ENCODE results near the gene ZNF512. TPM values are rescaled to one million over a fixed set of nuclear protein-coding genes. Genes with fewer than 3 reads are reported as not detected.
A peak's percentile ranks its signal among the peaks of the same experiment; 100 is the strongest.
"Not testable (repeated sequence)": the region's sequence is repeated elsewhere in the genome, so short reads cannot be mapped to it uniquely, and the experiment has no call there.

The ZNF512 gene, protein sequence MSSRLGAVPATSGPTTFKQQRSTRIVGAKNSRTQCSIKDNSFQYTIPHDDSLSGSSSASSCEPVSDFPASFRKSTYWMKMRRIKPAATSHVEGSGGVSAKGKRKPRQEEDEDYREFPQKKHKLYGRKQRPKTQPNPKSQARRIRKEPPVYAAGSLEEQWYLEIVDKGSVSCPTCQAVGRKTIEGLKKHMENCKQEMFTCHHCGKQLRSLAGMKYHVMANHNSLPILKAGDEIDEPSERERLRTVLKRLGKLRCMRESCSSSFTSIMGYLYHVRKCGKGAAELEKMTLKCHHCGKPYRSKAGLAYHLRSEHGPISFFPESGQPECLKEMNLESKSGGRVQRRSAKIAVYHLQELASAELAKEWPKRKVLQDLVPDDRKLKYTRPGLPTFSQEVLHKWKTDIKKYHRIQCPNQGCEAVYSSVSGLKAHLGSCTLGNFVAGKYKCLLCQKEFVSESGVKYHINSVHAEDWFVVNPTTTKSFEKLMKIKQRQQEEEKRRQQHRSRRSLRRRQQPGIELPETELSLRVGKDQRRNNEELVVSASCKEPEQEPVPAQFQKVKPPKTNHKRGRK
- 10 to 100 TPM; 39.2 to 70.6 (median 50.3) TPM for total RNA-seq

DNA sequence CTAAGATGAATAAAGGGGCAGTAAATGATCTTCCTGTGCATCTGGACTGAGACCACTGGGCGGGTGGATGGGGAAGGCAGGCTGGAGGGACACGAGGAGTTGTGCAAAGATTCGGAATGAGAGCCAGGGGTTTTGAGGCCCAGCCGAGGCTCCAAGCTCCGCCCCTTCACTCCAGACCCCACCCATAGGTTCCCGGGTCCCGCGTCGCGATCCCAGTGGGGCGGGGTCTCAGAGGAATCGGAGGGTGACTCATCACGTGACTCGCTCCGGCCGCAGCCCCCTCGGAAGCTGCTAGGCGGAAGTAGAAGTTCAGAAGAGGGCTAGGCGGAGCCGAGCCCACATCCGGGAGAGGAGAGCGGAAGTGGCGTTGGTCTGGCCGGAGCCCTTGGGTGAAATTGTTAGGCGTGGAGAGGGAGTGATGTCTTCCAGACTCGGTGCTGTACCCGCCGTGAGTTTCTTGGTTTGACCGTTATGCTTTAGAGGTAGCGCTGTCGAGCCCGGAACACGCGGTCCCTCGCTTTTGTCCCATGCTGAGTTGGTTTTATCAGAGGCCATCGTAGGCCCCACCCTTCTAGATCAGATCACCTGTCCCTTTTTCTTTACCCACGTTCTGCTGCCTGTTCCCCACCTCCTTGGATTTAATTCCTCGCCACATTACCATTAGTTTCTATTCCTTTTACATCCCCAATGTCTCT is at the start of gene ZNF512:
TSS of gene ZNF512 (plus strand) at position 348 of the 695 bp plus-strand sequence. CDS start at position 419, 71 bp downstream.
- peak within 1 kb of the TSS; percentile 1 to 59 (median 52) for H3K27ac ChIP-seq
- H3K4me3 ChIP-seq (replicated peaks in 1 of 3), result peak within 1 kb of the TSS; percentile 15 to 59 (median 16)
- intact Hi-C loops (cut with DNase I), result no loop called here
- no peaks in the 10 kb centered on the region for H3K9me3 ChIP-seq
- peaks cover 12 to 17% of the 10 kb centered on the region in 2 donors for H3K4me1 ChIP-seq
- no peaks in the 10 kb centered on the region for H3K36me3 ChIP-seq
- H3K27me3 ChIP-seq, result no peaks in the 10 kb centered on the region
- peak; percentile 89 to 90 for DNase-seq
- TF ChIP-seq, protein P1, sequence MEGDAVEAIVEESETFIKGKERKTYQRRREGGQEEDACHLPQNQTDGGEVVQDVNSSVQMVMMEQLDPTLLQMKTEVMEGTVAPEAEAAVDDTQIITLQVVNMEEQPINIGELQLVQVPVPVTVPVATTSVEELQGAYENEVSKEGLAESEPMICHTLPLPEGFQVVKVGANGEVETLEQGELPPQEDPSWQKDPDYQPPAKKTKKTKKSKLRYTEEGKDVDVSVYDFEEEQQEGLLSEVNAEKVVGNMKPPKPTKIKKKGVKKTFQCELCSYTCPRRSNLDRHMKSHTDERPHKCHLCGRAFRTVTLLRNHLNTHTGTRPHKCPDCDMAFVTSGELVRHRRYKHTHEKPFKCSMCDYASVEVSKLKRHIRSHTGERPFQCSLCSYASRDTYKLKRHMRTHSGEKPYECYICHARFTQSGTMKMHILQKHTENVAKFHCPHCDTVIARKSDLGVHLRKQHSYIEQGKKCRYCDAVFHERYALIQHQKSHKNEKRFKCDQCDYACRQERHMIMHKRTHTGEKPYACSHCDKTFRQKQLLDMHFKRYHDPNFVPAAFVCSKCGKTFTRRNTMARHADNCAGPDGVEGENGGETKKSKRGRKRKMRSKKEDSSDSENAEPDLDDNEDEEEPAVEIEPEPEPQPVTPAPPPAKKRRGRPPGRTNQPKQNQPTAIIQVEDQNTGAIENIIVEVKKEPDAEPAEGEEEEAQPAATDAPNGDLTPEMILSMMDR (IDR thresholded peaks at IDR 0.05), result no peak
- TF ChIP-seq POLR2A (IDR thresholded peaks at IDR 0.05), result peak in 1 of 2 donors; percentile 62
- WGBS, 2 donors, result 1% methylated on average over 29 to 38 of the region's 38 CpGs

DNA sequence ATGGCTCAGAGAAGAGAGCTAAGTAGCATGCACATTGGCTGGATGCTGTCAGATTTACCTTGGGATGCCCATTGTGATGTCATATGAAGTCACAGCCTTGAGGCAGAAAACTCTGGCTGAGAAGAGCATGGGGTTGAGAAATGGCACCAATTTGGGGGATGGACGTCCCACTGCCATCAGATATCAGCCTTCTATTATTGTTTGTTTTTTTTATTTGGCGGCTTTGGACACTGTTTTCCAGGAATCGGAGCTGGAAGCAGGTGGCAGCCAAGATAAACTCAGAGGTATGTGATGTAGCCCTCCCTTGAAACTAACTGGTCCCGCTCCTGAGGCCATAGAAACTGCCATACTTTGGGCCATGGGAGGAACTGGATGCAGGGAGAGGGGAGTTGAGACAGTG is 45.6 kb upstream of the ZNF512 start:
- Histone ChIP-seq H3K27ac (no peak overlapping the region), H3K4me1 (no peaks in the 10 kb centered on the region), H3K36me3 (no peaks in the 10 kb centered on the region), H3K4me3 (replicated peaks in 1 of 3) (no peak overlapping the region), H3K9me3 (no peaks in the 10 kb centered on the region), H3K27me3 (no peaks in the 10 kb centered on the region)
- 69 to 78% methylated on average over 4 of the region's 4 CpGs for WGBS, 2 donors
- intact Hi-C loops (cut with DNase I), result no loop called here
- no peak for DNase-seq
- TF ChIP-seq, protein P1 (IDR thresholded peaks at IDR 0.05), result no peak
- no peak for TF ChIP-seq POLR2A (IDR thresholded peaks at IDR 0.05)

DNA sequence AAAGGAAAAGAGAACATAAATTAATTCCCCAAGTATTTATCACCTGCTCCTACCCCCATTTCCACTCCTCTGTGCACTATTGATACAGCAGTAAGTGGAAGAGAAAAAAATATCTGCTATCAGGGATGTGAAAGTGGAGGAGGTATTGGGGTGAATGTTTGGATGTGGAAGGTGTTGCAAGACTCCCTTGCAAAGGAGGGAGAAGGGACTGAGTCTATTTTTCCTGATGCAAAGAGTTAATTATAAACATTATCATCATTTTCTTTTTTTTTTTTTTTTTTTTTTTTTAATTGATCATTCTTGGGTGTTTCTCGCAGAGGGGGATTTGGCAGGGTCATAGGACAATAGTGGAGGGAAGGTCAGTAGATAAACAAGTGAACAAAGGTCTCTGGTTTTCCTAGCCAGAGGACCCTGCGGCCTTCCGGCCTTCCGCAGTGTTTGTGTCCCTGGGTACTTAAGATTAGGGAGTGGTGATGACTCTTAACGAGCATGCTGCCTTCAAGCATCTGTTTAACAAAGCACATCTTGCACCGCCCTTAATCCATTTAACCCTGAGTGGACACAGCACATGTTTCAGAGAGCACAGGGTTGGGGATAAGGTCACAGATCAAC is 43.9 kb upstream of the ZNF512 start:
- H3K4me3 ChIP-seq (replicated peaks in 1 of 3); H3K27me3 ChIP-seq; intact Hi-C loops (cut with DNase I); H3K4me1 ChIP-seq; H3K9me3 ChIP-seq; H3K36me3 ChIP-seq; H3K27ac ChIP-seq; DNase-seq: not testable (repeated sequence)
- WGBS, 2 donors, result 34% methylated on average over 5 of the region's 6 CpGs

DNA sequence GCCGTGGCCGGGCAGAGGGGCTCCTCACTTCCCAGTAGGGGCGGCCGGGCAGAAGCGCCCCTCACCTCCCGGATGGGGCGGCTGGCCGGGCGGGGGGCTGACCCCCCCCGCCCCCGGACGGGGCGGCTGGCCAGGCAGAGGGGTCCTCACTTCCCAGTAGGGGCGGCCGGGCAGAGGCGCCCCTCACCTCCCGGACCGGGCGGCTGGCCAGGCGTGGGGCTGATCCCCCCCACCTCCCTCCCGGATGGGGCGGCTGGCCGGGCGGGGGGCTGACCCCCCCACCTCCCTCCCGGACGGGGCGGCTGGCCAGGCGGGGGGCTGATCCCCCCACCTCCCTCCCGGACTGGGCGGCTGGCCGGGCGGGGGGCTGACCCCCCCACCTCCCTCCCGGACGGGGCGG is 43.2 kb upstream of the ZNF512 start:
- intact Hi-C loops (cut with DNase I); H3K4me3 ChIP-seq (replicated peaks in 1 of 3); H3K36me3 ChIP-seq; DNase-seq; H3K9me3 ChIP-seq; H3K27ac ChIP-seq; H3K4me1 ChIP-seq; H3K27me3 ChIP-seq: not testable (repeated sequence)
- WGBS, 2 donors, result 94 to 100% methylated on average over 2 to 4 of the region's 35 CpGs

DNA sequence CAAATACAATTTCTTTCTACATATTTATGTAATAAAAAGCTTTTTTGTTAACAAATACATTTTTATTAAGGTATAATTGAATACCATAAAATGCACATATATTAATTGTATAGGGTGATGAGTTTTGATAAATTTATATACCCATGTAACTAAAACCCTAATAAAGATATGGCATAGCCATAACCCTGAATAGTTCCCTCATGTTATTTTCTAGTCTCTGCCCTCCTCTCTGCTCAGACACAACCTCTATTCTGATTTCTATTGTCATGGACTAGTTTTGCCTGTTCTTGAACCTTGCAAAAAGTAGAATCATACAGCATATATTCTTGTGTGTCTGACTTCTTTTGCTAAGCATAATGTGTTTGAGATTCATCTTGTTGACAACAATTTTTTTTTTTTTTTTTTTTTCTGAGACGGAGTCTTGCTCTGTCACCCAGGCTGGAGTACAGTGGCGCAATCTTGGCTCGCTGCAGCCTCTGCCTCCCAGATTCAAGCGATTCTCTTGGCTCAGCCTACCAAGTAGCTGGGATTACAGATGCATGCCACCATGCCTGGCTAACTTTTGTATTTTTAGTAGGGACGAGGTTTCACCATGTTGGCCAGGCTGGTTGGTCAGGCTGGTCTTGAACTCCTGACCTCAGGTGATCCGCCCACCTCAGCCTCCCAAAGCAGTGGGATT is 38.6 kb upstream of the ZNF512 start:
- H3K4me3 ChIP-seq (replicated peaks in 1 of 3), result no peak overlapping the region
- DNase-seq, result peak in 1 of 2 donors; percentile 29
- no peaks in the 10 kb centered on the region for H3K27me3 ChIP-seq
- H3K4me1 ChIP-seq, result no peaks in the 10 kb centered on the region
- intact Hi-C loops (cut with DNase I), result no loop called here
- WGBS, 2 donors, result 43 to 57% methylated on average over 6 of the region's 6 CpGs
- no peak for TF ChIP-seq POLR2A (IDR thresholded peaks at IDR 0.05)
- TF ChIP-seq, protein P1 (IDR thresholded peaks at IDR 0.05), result no peak
- no peaks in the 10 kb centered on the region for H3K9me3 ChIP-seq
- no peak overlapping the region for H3K27ac ChIP-seq
- no peaks in the 10 kb centered on the region for H3K36me3 ChIP-seq
